Measurements from ENCODE around the gene DNAJC18. TPM values are rescaled to one million over a fixed set of nuclear protein-coding genes. Genes with fewer than 3 reads are reported as not detected.
A peak's percentile ranks its signal among the peaks of the same experiment; 100 is the strongest.
"Not testable (repeated sequence)": the region's sequence is repeated elsewhere in the genome, so short reads cannot be mapped to it uniquely, and the experiment has no call there.

The DNAJC18 gene
- total RNA-seq, 2 donors from 2014 or later = 5.9 to 8.5 TPM

DNA sequence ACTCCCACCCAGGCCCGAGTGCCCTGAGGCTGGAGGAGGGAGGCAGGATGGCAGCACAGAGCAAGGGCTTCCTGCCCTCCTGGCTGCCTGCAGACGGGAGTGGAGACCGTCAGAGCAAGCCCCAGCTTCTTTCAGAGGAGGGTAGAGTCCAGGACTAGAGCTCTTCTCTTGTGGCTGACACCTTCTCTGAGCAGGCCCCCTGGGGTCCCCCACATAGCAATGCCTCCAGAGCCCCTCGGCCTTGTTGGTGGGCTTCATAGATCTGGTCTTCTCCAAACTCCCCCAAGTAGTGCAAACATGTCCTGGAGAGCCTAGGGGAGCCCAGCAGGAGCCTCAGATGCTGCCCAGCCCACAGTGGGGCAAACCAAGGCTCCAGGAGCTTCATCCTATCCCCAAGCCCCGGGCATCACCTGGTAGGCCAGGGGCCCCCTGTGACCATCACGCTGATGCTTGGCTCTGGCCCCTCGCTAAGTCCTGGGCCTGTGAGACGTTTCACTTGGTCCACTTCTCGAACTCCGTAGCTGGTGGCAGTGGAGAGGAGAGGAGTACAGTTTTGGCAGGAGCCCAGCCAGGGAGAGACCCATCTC is 51.6 kb downstream of the DNAJC18 start:
- Histone ChIP-seq H3K9me3 (no peaks in the 10 kb centered on the region), H3K4me1 (peaks cover 0 to 64% of the 10 kb centered on the region in 2 donors), H3K36me3 (no peaks in the 10 kb centered on the region), H3K27ac (peak overlapping the region; percentile 26 to 34), H3K27me3 (no peaks in the 10 kb centered on the region), H3K4me3 (no peak overlapping the region)
- TF ChIP-seq, protein P1, sequence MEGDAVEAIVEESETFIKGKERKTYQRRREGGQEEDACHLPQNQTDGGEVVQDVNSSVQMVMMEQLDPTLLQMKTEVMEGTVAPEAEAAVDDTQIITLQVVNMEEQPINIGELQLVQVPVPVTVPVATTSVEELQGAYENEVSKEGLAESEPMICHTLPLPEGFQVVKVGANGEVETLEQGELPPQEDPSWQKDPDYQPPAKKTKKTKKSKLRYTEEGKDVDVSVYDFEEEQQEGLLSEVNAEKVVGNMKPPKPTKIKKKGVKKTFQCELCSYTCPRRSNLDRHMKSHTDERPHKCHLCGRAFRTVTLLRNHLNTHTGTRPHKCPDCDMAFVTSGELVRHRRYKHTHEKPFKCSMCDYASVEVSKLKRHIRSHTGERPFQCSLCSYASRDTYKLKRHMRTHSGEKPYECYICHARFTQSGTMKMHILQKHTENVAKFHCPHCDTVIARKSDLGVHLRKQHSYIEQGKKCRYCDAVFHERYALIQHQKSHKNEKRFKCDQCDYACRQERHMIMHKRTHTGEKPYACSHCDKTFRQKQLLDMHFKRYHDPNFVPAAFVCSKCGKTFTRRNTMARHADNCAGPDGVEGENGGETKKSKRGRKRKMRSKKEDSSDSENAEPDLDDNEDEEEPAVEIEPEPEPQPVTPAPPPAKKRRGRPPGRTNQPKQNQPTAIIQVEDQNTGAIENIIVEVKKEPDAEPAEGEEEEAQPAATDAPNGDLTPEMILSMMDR (IDR thresholded peaks at IDR 0.05) = no peak
- no peak for DNase-seq (ENCODE audit: low spot score)

GRCh38 chr5:139386956-139387355 is 52.4 kb downstream of the DNAJC18 start:
- not testable (repeated sequence) for DNase-seq (ENCODE audit: low spot score); H3K27me3 ChIP-seq; H3K4me3 ChIP-seq; H3K36me3 ChIP-seq; H3K9me3 ChIP-seq; H3K27ac ChIP-seq
- peaks cover 0 to 57% of the 10 kb centered on the region in 2 donors for H3K4me1 ChIP-seq

GRCh38 chr5:139386050-139386438 is 53.3 kb downstream of the DNAJC18 start:
- TF ChIP-seq, protein P1 (IDR thresholded peaks at IDR 0.05) = no peak
- no peak overlapping the region for H3K27ac ChIP-seq

DNA sequence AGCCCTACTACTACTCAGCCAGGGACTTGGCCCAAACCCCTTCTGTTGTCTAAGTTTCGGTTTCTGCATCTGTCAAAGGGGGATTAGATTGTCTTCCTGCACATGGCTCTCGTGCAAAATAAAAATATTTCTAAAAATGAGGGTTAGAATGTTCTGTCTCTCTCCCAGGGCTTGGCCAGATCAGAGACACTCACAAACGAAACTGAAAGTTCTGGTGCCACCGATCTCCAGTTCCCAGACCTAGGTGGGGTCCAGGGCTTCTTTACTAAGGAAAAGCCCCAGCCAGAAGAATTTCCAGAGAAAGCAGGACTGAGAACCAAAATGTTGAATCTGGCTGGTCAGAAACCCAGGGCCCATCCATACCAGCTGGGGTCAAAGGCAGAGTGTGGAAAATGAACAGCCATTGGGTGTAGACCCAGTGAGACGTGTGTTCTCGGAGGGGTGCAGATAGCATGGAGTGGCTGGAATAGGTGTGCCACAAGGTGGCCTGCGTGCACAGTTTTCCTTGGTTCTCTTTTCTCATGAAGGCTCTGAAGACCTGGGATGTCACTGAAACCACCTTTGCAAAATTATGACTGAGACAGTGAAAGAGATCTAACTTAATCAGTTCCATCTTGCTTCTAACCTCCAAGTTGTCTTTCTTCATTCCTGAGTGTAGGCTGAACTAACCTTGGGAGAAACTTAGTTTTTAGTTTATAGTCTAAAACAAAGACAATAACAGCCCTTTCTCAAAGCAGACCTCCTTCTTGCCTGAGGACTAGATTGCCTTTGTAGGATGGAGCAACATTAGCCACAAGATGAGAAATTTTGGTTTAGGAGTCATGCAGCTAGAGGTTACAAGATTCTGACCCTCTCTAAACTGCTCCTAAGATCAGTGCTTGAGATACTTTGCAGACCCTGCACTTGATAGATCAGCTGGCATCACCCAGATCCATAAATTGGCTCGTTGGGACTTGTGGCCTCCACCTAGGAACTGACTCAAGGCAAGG is 54.0 kb downstream of the DNAJC18 start:
- TF ChIP-seq, protein P1 (IDR thresholded peaks at IDR 0.05) = peak in 1 of 2 donors; percentile 53
- Histone ChIP-seq H3K4me1 (peaks cover 0 to 41% of the 10 kb centered on the region in 2 donors), H3K9me3 (no peaks in the 10 kb centered on the region), H3K27me3 (no peaks in the 10 kb centered on the region), H3K27ac (peak overlapping the region; percentile 3 to 55), H3K36me3 (no peaks in the 10 kb centered on the region), H3K4me3 (peak overlapping the region in 1 of 2 donors; percentile 41)
- DNase-seq (ENCODE audit: low spot score) = no peak

More at GRCh38 chr5:139386050-139386438, 53.3 kb downstream of the DNAJC18 start:
- no peak overlapping the region for H3K4me3 ChIP-seq
- no peaks in the 10 kb centered on the region for H3K9me3 ChIP-seq
- H3K4me1 ChIP-seq = peaks cover 0 to 48% of the 10 kb centered on the region in 2 donors
- no peaks in the 10 kb centered on the region for H3K36me3 ChIP-seq
- DNase-seq (ENCODE audit: low spot score) = no peak
- H3K27me3 ChIP-seq = no peaks in the 10 kb centered on the region

- peaks cover 0 to 34% of the 10 kb centered on the region in 2 donors for H3K4me1 ChIP-seq
- peak overlapping the region in 1 of 2 donors; percentile 41 for H3K4me3 ChIP-seq
- H3K36me3 ChIP-seq = no peaks in the 10 kb centered on the region
- H3K27ac ChIP-seq = peak overlapping the region; percentile 3 to 55
- TF ChIP-seq, protein P1 (IDR thresholded peaks at IDR 0.05) = no peak
- H3K27me3 ChIP-seq = no peaks in the 10 kb centered on the region
- no peaks in the 10 kb centered on the region for H3K9me3 ChIP-seq
- no peak for DNase-seq (ENCODE audit: low spot score)
Observed at GRCh38 chr5:139384591-139385051, 54.7 kb downstream of the DNAJC18 start.

DNA sequence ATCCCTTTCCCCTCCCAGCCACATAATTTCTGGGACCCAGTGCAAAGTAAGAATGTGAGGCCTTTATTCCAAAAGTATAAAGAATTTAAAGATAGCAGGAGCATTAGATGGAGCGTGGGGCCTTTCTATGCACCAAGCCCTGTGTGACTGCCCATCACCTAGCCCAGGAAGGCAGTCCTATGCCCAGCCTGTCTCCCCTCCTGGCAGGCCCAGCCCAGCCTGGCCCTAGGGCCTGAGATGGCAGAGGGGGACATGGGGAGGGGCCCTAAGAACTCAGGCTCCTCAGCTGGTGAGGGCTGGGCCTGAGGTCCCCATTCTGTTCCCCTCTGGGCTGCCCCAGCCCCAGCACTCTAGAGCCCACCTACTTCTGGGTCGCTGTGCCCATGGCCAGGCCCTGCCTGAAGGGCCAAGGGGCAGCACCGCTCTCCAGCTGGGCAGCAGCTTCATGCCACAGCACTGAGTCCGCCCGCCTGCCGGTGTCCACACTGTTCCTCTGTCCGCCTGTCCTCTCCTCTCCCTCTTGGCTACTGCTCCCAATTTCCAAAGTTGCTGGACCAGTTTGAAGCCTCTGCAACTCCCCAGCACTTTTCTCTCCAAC is 55.2 kb downstream of the DNAJC18 start:
- no peak for DNase-seq (ENCODE audit: low spot score)
- H3K27ac ChIP-seq = no peak overlapping the region
- H3K9me3 ChIP-seq = no peaks in the 10 kb centered on the region
- H3K27me3 ChIP-seq = no peaks in the 10 kb centered on the region
- peaks cover 0 to 29% of the 10 kb centered on the region in 2 donors for H3K4me1 ChIP-seq
- H3K36me3 ChIP-seq = no peaks in the 10 kb centered on the region
- H3K4me3 ChIP-seq = no peak overlapping the region
- TF ChIP-seq, protein P1 (IDR thresholded peaks at IDR 0.05) = no peak

All from right atrium auricular region (tissue), 2 donors.